GM19035 (cell line): Measurements from ENCODE around the gene ZNF92.
"Not testable (repeated sequence)": the region's sequence is repeated elsewhere in the genome, so short reads cannot be mapped to it uniquely, and the experiment has no call there.

ENCODE experiments used
- ATAC-seq: cut with Tn5 transposase; IDR thresholded peaks from one replicate; pipeline ENCODE4 v1.9.1; 2021; ENCODE audit not compliant: unreplicated experiment

The ZNF92 gene

GRCh38 chr7:65423286-65423685, 49.6 kb downstream of the ZNF92 start:
- not testable (repeated sequence) for ATAC-seq

GRCh38 chr7:65429642-65430343, 56.1 kb downstream of the ZNF92 start:
- ATAC-seq, result no peak

DNA sequence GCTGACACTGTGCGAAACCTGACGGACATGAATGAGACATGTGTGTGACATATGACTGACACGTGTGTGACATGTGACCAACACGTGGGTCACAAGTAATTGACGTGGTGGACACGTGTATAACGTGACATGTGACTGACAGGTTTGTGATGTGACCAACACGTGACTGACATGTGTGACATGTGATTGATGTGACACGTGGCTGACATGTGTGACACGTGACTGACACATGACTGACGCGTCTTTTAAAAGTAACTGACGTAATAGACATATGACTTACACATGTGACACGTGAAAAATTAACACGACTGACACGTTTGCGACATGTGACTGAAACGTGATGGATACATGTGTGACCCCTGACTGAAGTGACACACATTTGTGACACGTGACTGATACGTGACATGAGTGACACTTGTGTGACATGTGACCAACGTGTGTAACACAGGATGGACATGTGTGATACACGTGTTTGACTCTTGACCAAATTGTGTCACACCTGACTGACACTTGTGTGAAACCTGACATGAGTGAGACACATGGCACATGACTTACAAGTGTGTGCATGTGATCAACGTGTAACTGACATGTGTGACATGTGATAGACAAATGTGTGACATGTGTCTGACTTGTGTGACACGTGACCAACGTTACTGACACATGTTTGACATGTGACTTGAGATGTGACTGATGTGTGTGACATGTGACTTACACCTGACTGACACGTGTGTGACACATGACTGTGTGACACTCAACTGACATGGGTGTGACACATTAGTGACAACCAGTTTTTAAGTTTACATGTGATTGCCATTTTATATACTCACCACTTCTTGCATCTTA, 56.9 kb downstream of the ZNF92 start:
- no peak for ATAC-seq

- no peak for ATAC-seq
Observed at GRCh38 chr7:65434307-65434706, 60.7 kb downstream of the ZNF92 start.

DNA sequence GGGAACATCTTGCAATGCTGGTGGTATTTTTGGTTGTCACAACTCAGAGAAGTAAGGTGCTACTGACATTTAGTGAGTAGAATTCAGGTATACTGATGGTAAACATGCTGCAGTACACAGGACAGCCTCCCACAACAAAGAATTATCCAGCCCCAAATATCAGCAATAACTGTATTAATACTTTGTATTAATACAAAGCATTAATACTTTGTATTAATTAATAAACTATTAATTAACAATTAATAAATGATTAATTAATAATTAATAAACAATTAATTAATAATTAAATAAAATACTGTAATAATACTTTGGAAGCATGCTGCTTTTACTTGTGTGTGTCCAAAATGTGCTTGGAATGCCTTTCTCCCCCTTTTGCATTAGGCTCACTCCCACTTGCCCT, 62.5 kb downstream of the ZNF92 start:
- ATAC-seq, result no peak

DNA sequence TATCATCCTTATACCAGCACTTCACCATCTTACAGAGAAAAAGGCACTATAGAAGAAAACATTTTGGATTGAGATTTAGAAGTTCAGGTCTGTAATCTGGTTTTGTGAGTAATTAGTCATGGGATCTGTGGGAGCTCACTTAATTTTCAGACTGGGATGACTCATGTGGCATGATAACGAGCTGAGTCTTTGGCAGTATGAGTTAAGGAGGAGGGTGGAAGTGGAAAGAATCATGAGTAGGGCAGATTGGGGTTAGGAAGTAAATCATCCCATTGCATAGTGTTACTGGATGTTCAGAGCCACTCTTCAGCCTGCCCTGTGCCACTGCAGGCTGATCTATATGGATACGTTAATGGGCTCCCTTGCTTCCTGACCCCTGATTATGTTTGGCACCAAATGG, 64.9 kb downstream of the ZNF92 start:
- no peak for ATAC-seq

DNA sequence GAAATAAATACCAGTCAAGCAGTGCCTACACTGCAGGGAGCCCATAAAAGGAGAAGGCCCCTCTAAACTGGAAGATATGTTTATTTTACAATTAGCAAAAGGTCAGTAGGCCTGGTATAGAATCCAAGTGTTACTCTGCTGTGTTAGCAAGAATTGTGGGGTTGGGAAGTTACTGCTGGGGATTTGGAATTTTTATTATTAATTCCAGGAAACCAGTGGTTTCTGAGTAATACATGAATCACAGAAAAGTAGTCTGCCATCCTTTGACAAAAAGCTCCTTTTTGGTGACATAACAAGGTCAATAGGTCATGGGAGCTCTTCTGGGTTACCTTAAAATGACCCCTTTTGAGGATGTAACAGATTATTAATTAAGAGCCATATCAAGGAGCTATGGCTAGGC, 67.4 kb downstream of the ZNF92 start:
- ATAC-seq, result no peak

DNA sequence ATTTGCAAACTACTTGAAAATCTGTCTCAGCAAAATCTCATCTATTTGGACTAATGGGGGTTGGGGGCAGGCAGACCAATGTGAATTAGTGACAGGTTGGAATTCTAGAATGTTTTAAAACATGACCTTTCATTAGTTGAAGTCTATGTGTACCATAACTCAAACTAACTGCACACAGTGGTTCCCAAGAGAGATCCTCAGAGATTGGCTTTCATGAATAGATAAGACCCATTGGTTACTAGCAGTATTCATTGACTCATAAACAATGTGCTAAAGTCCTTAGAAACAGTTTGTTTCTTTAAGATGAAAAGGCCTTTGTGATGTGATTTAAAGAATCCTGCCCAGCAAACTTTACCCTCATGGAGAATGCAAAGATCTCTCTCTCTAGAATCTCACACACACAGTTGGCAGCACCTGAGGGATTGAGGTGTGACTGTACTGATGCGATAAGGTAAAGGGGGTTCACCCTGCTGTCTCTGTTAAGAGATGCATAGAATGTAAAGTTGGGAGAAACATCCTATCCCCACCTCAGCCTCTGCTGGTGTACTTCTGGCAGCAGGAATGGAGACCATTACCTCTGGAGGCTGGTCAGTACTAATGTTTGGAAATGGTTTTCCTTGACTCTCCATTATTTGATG, 70.7 kb downstream of the ZNF92 start:
- no peak for ATAC-seq

DNA sequence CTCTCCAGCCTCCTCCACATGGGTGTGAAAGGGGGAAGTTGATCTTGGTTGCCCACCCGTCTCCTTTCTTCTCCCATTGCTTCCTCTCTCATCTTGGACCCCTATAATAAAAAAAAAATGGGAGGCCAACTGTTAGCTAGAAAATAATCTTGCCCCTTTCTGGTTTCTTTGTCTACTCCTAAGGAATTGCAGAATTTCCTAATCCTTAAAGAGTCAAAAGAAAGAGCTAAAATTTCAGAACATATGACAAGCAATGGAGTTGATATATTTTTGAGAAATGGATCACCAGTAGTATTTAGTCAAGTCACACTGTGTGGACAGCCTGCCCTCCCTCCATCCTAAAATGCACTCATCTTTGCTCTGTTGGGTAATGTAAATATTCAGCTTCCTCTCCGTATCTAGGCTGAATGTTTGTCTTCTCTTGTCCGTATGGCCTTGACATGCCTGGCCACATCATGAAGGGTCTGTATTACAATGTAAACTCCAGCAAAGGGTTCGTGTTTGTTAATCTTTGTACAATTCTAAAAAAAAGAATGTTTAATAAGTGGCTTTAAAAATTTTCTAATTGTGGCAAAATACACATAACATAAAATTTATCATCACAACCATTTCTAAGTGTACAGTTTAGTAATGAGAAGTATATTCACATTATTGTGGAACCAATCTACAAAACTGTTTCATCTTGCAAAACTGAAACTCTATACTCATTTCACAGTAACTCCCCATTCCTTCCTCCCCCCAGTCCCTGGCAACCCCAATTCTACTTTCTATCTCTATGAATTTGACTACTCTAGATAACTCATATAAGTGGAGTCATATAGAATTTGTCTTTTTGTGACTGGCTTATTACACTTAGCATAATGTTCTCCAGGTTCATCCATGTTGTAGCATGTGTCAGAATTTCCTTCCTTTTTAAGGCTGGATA, 71.5 kb downstream of the ZNF92 start:
- no peak for ATAC-seq

DNA sequence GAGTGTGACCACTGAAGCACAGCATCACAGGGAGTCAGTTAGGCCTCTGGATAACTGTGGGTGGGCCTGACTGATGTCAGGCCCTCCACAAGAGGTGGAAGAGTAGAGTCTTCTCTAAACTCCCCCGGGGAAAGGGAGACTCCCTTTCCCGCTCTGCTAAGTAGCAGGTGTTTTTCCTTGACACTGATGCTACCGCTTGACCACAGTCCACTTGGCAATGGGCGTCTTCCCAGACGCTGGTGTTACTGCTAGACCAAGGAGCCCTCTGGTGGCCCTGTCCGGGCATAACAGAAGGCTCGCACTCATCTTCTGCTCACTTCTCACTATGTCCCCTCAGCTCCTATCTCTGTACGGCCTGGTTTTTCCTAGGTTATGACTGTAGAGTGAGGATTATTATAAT, 73.4 kb downstream of the ZNF92 start:
- ATAC-seq, result not testable (repeated sequence)

- no peak for ATAC-seq
Observed at GRCh38 chr7:65448816-65449504, 75.3 kb downstream of the ZNF92 start.

DNA sequence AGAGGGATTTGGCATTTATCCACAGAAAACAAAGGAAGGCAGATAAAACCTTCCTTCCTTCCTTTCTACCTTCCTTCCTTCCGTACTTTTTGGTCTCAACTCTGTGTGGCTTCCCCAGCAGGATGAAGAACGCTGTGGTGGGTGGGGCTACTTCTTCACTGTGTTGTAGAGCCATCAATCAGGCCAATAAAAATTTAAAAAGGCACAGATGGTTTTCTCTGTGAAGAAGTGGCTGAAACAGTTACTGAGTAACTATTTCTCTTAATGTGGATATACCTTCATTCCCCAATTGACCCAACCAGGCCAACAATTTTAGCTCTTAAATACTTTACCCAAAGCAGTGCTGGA, 75.8 kb downstream of the ZNF92 start:
- no peak for ATAC-seq
